Activated naive CD4-positive, alpha-beta T cell treated with anti-CD3 and anti-CD28 coated beads, Interleukin-2, amount 50 U/mL, for 24 hours (primary cell): ENCODE results near the gene BGN.

ENCODE experiments used
- H3K27ac Mint-ChIP-seq: one replicate; pipeline ENCODE4 v1.8.0; 2021; ENCODE audit warnings: mild to moderate bottlenecking, mixed read lengths
- H3K27me3 Mint-ChIP-seq: one replicate; pipeline ENCODE4 v1.8.0; 2021; ENCODE audit warnings: mixed read lengths
- H3K36me3 Mint-ChIP-seq: one replicate; pipeline ENCODE4 v1.8.0; 2021; ENCODE audit warnings: mixed read lengths
- H3K4me1 Mint-ChIP-seq: one replicate; pipeline ENCODE4 v1.8.0; 2021; ENCODE audit warnings: mixed read lengths
- H3K4me3 Mint-ChIP-seq: one replicate; pipeline ENCODE4 v1.8.0; 2021; ENCODE audit warnings: mild to moderate bottlenecking, mixed read lengths
- H3K9me3 Mint-ChIP-seq: one replicate; pipeline ENCODE4 v1.8.0; 2021; ENCODE audit warnings: mixed read lengths

Gene BGN

DNA sequence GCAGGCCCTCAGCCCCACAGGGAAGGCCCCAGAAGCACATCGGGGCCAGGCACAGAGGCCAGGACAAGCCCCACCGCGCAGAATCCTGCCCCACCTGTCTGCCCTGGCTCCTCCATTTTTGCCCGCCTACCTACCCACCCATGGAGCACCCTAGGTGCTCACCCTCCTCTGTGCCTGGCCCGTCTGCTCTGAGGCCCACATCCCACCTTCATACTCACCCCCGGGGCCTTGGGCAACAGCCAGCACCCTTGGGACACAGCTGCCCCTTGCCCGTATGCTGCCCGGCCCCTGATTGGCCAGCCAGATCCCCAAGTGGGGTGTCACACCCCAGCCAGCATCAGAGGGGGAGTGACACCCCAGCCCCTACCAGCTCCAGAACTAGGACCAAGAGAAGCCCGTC, 38.1 kb upstream of the BGN start:
- Mint-ChIP-seq H3K27me3 (no peaks in the 10 kb centered on the region), H3K27ac (no peak overlapping the region), H3K4me3 (no peak overlapping the region), H3K9me3 (no peaks in the 10 kb centered on the region), H3K36me3 (peaks cover 3% of the 10 kb centered on the region), H3K4me1 (no peaks in the 10 kb centered on the region)

DNA sequence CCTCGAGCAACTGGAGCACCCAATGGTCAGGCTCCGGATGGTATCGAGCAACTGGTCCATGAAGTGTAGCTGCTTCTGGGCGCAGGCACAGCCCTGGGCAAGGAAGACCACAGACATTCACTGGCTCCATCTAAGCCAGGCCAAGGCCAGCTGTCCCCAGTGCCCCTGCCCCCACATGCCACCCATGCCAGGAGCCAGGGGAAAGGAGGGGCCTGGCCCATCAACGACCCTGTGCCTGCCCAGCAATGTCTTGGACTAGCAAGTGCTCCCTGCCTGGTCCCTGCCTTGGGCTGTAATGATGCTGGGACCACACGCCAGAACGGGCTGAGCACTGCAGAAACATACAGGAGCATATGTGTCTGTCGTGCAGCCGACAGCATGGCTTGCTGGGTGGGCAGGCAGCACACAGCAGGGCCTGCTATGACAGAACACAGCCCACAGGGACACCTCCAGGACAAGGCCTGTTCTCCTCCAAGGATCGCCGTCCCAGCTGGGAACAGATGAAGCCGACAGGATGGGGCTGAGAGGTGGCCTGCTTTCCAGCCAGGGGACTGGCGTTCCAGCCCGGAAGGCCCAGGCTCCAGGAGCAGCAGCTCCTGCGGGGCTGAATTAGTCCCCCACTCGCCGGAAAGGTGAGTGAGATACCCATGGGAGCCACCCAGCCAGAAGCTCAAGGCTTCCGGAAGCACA, 37.5 kb upstream of the BGN start:
- Mint-ChIP-seq H3K27me3 (no peaks in the 10 kb centered on the region), H3K27ac (no peak overlapping the region), H3K36me3 (peaks cover 3% of the 10 kb centered on the region), H3K4me3 (no peak overlapping the region), H3K4me1 (no peaks in the 10 kb centered on the region), H3K9me3 (no peaks in the 10 kb centered on the region)

DNA sequence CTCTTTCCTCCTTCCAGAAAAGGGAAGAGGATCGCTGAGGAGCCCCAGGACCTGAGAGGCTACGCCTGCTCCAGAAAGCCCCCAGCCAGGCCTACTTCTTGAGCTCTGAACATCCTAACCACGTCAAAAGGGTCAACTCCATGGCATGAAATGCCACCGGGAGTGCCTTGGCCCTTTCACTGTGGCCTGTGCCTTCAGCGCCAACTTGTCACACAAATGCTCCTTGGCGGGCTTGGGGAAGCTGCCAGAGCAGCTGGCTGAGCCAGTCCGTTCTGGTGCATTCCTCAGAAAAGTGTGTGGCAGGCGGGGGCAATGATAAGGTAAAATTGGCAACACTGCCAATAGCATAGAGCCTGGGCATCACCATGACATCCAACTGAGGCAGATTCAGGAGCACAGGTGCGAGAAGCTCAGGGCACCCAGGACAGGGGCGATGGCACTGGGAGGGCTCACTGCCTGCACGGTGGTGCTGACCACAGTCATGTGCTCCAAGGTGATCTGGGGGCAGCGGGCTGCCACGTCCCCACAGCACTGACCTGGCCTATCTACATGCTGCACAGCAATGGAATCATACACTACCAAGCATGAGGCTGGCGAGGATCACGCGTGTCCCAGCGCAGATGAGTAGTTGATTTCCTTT, 36.8 kb upstream of the BGN start:
- Mint-ChIP-seq H3K36me3 (peaks cover 3% of the 10 kb centered on the region), H3K4me1 (no peaks in the 10 kb centered on the region), H3K27ac (no peak overlapping the region), H3K9me3 (no peaks in the 10 kb centered on the region), H3K27me3 (no peaks in the 10 kb centered on the region), H3K4me3 (no peak overlapping the region)

DNA sequence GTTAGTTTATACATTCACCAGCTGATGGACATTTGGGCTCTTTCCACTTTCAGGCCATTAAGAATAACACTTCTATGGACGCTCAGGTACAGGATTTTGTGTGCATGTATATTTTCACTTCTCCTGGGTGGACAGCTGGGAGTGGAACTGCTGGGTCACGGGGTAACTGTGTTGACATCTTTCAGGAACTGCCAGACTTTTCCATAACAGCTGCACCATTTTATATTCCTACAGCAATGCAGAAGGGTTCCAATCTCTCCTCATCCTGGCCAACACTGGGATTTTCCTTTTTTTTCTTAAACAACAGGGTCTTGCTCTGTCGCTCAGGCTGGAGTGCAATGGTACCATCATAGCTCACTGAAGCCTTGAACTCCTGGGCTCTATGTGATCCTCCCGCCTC, 36.3 kb upstream of the BGN start:
- peaks cover 3% of the 10 kb centered on the region for H3K36me3 Mint-ChIP-seq
- no peaks in the 10 kb centered on the region for H3K9me3 Mint-ChIP-seq
- no peak overlapping the region for H3K4me3 Mint-ChIP-seq
- H3K4me1 Mint-ChIP-seq, result no peaks in the 10 kb centered on the region
- H3K27me3 Mint-ChIP-seq, result no peaks in the 10 kb centered on the region
- H3K27ac Mint-ChIP-seq, result no peak overlapping the region

DNA sequence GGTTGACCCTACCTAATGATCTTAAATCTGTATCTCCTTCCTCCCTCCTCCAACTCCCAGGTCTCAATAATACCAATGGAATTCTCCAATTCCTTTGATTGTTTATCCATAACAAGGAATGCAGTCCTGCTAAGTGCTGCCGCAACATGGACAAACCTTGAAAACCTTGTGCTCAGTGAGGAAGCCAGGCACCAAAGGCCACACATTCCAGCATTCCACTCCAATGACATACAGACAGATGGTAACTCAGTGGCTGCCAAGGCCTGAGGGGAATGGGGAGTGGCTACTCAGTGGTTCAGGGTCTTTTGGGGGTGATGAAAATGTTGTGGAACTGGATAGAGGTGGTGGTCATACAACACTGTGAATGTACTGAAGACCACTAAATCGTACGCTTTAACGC, 34.8 kb upstream of the BGN start:
- H3K4me1 Mint-ChIP-seq, result no peaks in the 10 kb centered on the region
- no peak overlapping the region for H3K27ac Mint-ChIP-seq
- H3K36me3 Mint-ChIP-seq, result peaks cover 3% of the 10 kb centered on the region
- H3K27me3 Mint-ChIP-seq, result no peaks in the 10 kb centered on the region
- H3K4me3 Mint-ChIP-seq, result no peak overlapping the region
- no peaks in the 10 kb centered on the region for H3K9me3 Mint-ChIP-seq

DNA sequence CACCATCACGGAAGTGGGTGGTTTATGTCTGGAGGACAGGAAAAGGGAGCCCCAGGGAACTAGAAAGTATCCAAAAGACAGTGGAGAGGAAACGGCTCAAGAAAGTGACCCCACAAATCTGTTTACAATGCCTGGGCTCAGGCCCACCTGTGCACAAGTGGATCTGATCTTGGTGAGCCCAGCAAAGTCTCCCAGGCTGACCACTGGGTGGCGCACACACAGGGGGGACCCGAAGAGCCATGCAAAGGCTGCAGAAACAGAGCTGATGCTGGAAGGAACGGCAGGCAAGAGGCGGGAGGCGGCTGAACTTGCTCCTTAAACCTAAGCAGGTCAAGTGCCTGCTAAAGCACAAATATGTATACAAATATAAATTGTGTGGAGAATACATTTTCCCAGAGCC, 34.0 kb upstream of the BGN start:
- no peaks in the 10 kb centered on the region for H3K4me1 Mint-ChIP-seq
- no peak overlapping the region for H3K27ac Mint-ChIP-seq
- no peak overlapping the region for H3K4me3 Mint-ChIP-seq
- peaks cover 3% of the 10 kb centered on the region for H3K36me3 Mint-ChIP-seq
- H3K27me3 Mint-ChIP-seq, result no peaks in the 10 kb centered on the region
- no peaks in the 10 kb centered on the region for H3K9me3 Mint-ChIP-seq

DNA sequence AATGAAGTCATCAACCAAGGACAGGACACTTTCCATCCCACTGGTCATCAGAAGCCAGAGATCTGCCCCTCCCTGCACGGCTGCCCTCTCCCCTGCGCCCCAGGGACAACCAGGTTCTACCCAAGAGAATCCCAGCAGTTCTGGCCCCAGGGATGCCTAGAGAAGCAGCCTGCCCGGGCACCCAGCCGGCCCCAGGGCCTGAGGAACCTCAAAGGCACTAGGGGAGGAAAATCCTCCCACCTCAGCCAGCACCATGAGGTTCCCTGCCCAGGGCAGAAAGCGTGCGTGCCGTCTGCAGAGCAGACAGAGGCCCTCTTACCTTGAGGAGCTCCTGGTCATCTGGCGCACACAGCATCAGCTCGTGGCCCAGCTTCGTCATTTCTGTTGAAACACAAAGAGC, 32.5 kb upstream of the BGN start:
- Mint-ChIP-seq H3K4me3 (no peak overlapping the region), H3K36me3 (peaks cover 3% of the 10 kb centered on the region), H3K27ac (no peak overlapping the region)

DNA sequence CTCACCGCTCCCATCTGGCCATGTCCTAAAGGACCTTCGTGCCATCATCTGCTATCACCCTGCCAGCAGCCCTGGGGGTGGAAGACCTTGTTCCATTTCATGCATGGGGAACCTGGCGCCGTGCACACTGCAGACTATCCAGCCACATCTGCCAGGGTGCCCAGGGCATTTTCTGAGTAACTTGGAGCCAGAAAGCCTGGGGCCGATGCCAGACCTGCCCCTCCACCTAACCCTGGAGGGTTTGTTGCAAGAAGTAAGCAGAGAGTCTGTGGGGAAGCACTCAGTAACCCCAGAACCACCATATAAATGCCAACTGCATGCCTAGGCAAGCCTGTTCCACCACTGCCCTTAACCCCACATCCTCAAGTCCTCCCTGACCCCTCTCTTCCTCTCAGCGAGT, 31.7 kb upstream of the BGN start:
- Mint-ChIP-seq H3K4me3 (no peak overlapping the region), H3K27me3 (no peaks in the 10 kb centered on the region), H3K36me3 (peaks cover 5% of the 10 kb centered on the region), H3K9me3 (no peaks in the 10 kb centered on the region), H3K27ac (no peak overlapping the region), H3K4me1 (peaks cover 7% of the 10 kb centered on the region)

More for the DNA sequence above, 32.5 kb upstream of the BGN start:
- Mint-ChIP-seq H3K9me3 (no peaks in the 10 kb centered on the region), H3K27me3 (no peaks in the 10 kb centered on the region), H3K4me1 (peaks cover 2% of the 10 kb centered on the region)

DNA sequence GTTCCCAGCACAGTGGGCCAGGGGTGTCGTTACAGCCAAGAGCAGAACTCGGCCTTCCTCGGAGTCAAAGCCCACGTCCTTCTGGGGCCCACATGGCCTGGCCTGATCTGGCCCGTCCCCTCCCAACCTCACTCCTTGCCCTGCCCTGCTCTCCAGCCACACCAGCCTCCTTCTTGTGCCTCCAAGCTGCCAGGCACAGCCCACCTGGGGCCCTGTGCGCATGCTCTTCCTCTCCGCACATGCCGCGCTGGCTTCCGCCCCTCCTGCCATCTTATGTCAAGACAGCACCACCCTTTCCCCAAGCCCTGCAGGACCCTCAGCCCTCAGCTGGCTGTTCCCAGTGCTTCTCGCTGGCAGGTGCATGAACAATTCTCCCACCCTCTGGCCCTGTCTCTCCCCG, 31.2 kb upstream of the BGN start:
- no peaks in the 10 kb centered on the region for H3K27me3 Mint-ChIP-seq
- peaks cover 7% of the 10 kb centered on the region for H3K4me1 Mint-ChIP-seq
- no peaks in the 10 kb centered on the region for H3K9me3 Mint-ChIP-seq
- H3K27ac Mint-ChIP-seq, result no peak overlapping the region
- no peak overlapping the region for H3K4me3 Mint-ChIP-seq
- peaks cover 5% of the 10 kb centered on the region for H3K36me3 Mint-ChIP-seq

DNA sequence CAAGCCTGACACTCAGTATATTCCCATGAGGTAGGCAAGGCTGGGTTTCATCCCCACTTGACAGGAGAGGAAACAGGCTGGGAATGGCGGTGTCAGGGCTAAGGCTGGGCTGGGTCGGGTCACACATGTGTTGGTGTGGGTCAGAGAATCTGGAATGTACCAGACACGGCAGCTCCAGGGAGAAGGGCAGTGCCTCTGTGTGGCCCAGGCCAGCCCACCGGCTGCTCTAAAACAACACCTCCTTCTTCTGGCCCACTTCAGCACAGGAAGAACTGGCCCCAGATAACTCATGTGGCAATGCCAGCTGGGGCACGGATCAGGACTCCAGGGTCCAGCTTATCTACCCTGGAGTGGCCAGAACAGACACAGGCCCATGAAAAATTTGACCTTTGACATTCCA, 30.7 kb upstream of the BGN start:
- H3K27ac Mint-ChIP-seq, result no peak overlapping the region
- no peaks in the 10 kb centered on the region for H3K27me3 Mint-ChIP-seq
- no peak overlapping the region for H3K4me3 Mint-ChIP-seq
- H3K36me3 Mint-ChIP-seq, result peaks cover 3% of the 10 kb centered on the region
- peaks cover 7% of the 10 kb centered on the region for H3K4me1 Mint-ChIP-seq
- no peaks in the 10 kb centered on the region for H3K9me3 Mint-ChIP-seq

DNA sequence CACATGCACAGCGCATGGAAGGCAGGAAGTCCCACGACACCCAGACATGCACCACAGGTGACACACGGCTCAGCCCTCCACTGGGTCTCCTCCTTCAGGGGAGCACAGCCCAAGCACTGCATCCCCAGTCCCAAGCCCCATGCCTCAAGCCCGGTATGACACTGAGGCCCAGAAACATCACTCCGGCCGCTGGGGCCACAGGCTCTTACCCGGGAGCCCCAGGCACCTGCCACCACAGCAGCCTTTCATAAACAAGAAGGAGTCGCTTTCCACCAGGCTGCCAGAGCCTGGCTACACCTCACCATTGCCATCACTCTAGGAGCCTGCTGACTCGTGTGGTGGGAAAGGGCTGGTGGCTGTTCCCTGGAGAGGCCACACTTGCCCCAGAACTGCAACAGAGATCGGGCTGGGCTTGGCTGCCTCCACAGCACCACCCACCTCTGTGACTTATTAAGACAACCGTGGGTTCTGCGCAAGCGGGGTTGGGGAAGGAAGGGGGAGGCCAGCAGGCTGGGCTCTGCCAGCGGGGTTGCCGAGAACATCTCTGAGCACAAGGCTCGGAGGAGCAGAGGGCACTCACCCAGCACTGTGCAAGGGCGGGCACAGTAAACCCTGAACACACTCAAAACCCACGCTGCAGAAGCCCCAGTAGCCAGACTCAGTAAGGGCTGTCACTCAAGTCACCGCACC, 28.9 kb upstream of the BGN start:
- H3K4me1 Mint-ChIP-seq, result peaks cover 7% of the 10 kb centered on the region
- no peaks in the 10 kb centered on the region for H3K9me3 Mint-ChIP-seq
- H3K27me3 Mint-ChIP-seq, result no peaks in the 10 kb centered on the region

DNA sequence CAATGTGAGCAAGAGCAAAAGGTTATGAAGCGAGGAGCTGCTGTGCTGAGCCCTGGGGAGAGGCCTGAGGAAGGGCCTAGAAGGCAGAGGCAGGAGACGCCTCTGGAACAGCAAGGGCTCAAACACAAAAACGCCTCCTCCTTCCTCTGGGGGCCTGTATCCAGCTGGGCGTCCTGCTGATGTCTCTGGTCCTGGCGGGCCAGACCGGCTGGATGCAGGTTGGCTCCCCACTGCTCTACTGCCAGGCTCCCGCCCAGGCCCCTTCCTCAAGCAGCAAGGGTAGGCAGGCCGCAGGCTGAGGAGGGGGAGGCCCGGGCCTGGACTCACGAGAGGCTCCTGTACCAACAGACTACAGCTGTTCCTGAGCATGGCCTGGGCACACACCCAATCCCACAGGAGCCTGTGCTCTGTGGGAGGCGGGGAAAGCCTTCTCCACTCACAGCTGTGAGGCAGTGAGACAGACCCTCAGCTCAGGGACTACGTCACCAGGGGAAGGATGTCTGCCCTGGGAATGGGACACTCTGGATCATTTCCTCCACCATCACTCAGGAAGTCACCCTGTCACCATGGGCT, 26.7 kb upstream of the BGN start:
- H3K9me3 Mint-ChIP-seq, result no peaks in the 10 kb centered on the region
- no peak overlapping the region for H3K4me3 Mint-ChIP-seq
- H3K27me3 Mint-ChIP-seq, result no peaks in the 10 kb centered on the region
- H3K27ac Mint-ChIP-seq, result no peak overlapping the region
- peaks cover 1% of the 10 kb centered on the region for H3K36me3 Mint-ChIP-seq
- H3K4me1 Mint-ChIP-seq, result peaks cover 10% of the 10 kb centered on the region

More for the DNA sequence above, 28.9 kb upstream of the BGN start:
- peaks cover 1% of the 10 kb centered on the region for H3K36me3 Mint-ChIP-seq
- H3K4me3 Mint-ChIP-seq, result no peak overlapping the region
- no peak overlapping the region for H3K27ac Mint-ChIP-seq

DNA sequence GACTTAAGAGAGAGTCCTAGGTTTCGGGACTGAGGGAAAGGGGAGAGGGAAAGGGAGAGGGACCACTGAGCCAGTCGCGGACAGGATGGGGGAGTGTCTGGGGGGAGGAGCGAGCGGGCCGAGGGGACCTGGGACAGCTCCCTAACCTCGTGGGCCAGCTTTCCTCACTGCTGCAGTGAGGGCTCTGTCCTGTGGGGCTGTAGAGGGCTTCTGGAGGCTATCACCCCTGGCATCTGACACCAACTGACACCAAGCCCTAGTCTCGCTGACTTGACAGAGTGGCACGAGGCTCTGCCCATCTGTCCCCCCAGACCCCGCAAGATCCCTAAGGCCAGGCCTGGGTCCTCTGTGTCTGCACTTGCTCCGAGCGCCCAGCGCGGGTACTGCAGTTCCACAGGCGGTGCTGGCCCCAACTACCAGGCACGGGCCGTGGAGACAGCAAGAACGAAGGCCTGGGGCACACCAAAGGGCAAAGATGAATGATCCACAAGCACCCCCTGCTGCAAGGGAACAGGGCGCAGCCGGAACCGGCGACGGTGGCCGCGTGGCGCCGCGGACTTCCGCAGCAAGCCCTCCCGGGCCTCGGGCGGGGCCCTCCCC, 24.9 kb upstream of the BGN start:
- Mint-ChIP-seq H3K9me3 (no peaks in the 10 kb centered on the region), H3K4me1 (peaks cover 10% of the 10 kb centered on the region), H3K4me3 (peak overlapping the region; percentile 81), H3K27me3 (no peaks in the 10 kb centered on the region), H3K27ac (peak overlapping the region; percentile 19), H3K36me3 (peaks cover 1% of the 10 kb centered on the region)

DNA sequence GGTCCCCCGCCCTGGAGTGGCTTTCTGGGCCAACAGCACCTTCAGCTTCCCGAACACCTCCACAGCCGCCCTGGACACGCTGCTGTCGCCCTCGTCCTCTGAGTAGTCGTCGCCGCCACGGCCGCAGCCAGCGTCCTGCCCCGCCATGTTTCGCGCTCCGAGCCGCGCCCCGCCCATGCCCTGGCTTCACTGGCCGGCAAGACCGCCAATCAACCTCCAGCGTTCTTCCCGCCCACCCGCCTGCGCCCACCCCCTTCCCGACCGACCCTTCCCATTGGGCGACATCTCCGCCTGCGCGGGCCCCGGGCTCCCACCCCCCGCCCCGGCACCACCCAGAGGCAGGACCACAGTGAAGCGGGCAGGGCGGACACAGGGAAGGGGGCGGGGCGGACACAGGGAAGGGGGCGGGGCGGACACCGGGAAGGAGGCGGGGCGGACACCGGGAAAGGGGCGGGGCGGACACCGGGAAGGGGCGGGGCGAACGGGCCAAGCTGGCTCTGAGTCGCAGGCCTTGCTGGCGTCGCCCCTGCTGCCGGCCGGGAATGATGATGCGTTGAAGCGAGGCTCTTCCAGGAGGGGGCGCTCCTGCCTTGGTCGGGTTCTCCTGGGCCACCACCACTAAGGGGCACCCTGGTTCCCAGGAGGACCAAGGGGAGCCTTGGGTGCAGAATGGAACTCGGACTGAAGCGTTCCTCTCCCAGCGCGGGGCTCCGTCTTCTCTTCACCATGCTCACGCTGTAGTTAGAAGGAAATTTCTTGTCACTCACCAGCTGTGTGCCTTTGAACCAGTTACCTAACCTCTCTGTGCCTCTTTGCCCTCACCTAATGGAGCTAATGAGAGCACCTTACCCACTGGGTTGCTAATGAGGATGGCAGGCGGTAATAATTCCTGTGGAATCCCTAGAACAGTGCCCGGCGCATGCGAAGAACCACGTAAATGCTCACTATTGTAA, 24.1 kb upstream of the BGN start, which contains the start of gene HAUS7:
Gene HAUS7 (minus strand): TSS at position 166 of the 953 bp plus-strand sequence. CDS start 19 bp downstream, at position 147.
- Mint-ChIP-seq H3K27me3 (no peaks in the 10 kb centered on the region), H3K36me3 (peaks cover 1% of the 10 kb centered on the region), H3K27ac (peak within 1 kb of the TSS; percentile 19), H3K9me3 (no peaks in the 10 kb centered on the region), H3K4me1 (peaks cover 10% of the 10 kb centered on the region), H3K4me3 (peak within 1 kb of the TSS; percentile 81)
